Hippocampal formation (tissue), 2 donors: ENCODE data around the gene FRMD4B.
A peak's percentile ranks its signal among the peaks of the same experiment; 100 is the strongest.

Experiments
- DNase-seq, 2 donors: peaks; one replicate each; lab custom pipeline; 2025; lab: John Stamatoyannopoulos, UW

FRMD4B gene

DNA sequence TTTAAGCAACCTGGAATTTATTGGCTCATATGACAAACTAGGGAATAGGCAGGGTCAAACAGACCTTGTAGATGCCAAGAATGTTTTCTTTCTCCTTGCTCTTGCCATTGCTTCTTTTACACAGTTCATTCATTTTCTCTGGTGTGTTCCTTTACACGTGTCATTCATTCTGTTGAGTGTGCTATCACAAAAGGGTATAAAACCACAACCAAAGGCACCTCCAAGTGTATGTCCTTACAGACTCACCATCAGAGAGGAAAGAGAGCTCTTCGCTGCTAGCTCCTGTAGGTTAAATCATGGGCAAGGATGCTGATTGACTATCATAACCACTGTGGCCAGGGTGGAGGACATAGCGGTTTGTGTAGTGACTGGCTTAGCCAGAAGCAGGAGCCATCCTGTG, 19.2 kb upstream of the FRMD4B start:
- no peak for DNase-seq

DNA sequence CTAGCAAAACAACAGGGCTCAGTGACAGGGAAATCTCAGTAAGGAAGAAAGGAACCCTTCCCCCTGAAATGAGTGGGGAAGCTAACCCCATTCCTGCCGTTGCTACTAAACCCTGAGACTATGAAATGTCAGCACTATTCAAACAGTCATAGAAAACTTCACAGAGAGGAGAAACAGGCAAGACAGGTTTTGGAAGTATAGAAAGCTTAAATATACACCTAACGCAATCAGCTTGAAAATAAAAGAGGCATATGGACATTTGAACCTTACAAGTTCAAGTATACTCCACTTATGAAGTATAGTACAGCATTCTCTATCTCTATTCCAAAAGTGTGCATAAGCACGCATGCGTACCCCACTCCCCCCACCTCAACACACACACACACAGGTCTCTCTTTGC, 17.6 kb upstream of the FRMD4B start:
- no peak for DNase-seq

DNA sequence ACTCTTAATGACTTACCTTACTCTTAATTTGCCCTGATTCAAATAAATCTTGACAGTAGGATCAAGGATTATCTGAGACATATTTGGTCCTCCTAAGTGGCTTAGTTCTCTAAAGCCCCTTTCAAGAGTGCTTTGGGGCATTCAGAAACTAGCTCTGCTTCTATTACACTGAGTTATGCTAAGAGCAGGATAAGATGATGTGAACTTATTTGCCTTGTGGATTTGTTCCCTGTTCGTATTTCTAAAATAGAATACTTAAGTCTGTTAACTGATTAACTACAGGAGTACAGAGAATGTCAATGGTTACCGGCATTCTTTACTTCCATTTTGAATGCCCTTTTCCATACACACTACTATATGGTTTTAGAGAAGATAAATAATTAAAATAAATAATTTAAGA, 14.8 kb upstream of the FRMD4B start:
- DNase-seq, result no peak

DNA sequence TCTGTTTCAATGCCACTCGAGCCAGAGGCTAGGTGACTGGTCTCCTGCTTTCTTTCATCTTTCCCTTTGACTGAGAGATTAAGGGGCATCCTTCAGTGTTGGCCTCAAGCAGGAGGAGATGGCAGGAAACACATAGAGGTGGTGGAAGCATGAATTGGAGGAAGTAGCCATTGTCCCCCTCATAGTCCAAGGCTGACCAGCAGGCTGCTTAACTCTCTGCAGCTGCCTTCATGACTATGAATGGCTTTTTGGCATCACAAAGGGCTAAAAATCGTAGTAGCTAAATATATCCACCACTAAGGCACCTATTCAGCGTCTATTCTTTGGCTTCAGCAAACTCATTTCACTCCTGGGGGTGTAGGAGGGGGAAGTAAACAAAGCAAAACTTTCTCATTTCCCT, 7.0 kb upstream of the FRMD4B start:
- DNase-seq, result no peak

DNA sequence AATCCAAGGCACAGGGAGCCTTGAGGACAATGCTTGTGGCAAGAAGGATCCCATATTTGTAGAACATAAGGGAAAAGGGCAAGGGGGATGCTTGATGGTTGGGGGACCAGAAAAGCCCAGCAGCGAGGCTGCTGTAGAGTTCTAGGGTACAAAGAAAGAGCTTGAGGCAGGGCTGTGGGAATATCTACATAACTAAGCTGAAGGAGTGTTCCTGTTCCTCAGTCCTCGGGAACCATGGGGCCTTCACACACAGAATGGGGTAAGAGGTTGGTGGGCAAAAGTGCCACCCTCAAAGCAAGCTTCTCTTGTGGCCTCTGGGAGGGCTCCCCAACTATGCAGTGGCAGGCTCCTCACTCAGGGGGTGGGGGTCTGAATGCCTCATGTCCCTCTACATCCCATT, 6.5 kb upstream of the FRMD4B start:
- DNase-seq, result no peak

DNA sequence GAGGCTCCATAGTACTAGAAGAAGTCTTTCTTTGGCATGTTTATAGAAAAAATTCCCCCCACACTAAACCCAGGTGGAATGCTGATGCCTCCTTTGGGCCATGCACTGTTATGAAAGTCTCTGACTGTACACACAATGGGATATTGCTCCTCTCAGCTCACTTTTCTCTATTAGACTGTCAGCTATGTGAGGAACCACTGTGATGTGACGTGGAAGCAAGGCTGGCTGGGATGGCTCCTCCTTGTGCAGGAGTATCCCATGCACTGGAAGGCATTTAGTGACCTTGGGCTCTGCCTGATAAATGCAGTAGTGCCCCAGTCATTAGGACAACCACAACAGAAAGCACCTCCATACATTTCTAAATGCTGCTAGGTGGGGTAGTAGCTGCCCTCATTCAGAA, 5.7 kb upstream of the FRMD4B start:
- DNase-seq, result peak in 1 of 2 donors; percentile 52

DNA sequence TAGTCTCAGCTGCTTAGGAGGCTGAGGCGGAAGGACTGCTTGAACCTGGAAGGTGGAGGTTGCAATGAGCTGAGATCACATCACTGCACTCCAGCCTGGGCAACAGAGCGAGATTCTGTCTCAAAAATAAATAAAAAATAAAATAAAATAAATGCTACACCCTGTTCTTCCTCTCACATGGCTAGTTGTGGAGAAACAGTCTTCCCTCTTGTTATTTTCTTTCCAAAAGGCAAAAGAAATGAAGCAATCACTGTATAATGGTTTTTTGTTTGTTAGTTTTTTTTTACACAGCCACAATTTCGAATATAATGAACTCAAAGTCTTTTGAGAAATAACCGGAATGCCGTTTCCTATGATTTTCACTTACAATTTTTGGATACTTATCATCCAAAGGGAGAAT, 4.9 kb upstream of the FRMD4B start:
- DNase-seq, result no peak

DNA sequence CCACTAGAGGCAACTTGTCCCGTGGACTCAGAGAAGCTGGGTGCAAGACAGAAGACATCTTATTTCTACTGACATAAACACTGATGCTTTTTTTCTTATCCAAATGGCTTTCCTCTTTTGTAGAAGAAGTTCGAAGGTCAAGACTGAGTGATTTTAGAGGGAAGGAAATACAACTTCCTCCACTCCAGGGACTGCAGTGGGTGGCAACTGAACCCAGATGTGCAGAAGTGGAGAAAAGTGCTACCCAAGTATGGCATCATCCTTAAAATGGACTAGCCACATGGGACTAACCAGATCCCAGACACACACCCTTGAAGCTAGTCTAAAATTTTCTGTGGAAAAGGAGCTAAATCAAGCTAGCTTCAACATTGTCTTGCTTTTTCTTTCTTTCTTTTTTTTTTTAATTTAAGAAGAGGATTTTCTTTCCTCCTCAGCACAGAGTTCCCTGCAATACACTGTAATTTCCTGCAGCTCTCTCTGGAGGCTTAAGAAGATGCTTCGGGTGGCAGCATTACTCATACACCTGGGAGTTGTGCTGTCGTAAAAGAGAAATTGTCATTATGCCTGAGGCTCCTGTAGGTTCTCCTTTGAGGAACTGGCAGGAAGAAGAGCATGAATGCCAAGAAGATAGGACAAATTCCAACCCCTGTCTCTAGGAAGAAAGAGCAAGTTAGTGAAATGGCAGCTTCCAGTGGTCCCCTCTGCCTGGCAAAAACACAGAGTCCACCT, 3.8 kb upstream of the FRMD4B start:
- DNase-seq, result peak in 1 of 2 donors; percentile 14

DNA sequence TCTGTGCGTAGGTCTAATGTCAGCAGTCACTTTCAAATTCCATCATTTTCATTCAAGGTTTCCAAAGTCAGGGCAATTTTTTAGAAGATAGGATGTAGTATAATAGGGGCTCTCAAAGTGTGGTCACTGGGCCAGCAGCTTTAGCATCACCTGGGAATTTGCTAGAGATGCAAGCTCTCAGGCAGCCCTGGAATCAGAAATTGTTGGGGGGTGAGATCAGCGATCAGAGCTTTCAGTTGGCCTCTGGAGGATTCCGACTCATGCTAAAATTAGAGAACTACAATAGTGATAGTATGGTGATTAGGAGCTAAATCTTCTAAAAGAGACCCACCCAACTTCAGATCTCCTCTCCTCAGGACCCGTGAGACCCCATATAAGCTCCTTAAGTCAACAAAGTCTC, 2.4 kb upstream of the FRMD4B start:
- DNase-seq, result no peak

DNA sequence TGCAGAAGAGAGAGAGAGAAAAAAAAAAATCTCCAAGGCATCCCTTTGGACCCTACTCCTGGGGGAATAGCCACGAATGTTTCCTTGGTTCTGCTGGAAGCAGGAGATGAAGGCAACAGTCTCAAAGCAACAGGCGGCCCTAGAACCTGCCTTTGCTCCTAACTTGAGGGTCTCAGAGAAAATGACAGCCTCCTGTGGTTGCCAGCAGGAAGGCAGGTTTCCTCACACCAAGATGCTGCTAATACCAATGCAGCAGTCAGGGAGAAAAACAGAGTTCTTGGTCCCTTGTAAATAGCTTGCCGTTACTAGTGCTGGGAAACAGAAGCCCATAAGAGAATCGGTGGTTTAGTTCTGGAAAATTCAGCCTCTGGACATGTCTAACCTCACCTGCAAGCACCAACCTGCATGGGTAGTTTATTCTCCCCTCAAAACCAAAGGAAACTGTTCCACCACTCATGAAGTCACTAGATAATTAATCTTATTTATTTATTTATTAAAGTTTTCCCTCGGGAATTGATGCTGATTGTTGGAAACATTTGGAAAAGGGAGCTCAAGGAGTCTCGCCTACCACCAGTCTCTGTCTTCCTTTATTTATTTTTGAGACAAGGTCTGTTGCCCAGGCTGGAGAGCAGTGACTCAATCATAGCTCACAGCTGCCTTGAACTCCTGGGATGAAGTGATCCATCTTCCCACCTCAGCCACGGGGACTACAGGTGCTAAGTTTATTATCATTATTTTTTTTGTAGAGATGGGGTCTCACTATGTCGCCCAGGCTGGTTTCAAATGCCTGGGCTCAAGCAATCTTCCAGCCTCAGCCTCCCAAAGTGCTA, 883 bp upstream of the FRMD4B start:
- DNase-seq, result no peak

DNA sequence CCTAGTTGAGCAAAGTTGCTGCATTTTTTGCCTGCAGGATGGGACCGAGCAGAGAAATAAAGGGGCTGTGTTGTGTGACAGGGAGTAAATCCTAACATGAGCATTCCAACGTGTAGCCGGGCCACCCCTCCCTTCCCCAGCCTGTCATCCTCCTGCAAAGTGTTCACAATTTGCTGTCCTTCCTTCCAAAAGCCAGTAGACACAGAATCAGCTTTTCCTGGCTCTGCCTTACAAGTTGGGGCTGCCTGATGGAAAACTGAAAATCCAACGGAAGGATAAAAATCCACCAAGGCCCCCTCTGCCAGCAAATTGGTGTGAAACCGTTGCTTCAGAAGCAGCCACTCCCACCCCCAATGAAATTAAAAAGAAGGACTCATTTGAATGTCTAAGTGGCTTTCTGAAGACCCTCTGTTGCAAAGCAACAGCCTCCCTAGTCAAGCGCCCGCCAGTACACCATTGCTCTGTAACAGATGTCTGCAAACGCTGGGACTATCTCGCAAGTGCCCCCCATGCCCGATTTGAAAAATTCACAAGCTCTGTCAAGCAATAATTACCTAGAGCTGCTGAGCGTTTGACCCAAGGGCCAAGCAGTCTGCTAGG, 665 bp downstream of the FRMD4B start:
- peak; percentile 43 to 75 for DNase-seq

DNA sequence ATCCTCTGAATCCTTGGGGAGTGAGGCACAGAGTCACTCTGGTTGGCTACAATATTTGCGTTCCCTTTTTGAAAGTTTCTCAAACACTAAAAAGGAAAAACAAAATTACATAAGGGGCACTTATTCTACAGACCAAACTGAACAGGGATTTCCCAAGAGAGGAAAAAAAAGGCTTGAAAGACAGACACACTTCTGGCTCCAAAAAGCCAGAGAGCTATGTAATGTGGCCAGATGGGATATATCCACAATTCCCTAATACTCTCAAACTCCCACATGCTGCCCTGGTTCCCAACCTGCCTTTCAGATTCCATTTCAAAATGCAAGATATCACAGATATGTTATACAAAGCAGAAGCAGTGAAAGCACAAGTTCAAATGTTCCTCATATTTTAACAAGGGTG, 1.6 kb downstream of the FRMD4B start:
- DNase-seq, result no peak

DNA sequence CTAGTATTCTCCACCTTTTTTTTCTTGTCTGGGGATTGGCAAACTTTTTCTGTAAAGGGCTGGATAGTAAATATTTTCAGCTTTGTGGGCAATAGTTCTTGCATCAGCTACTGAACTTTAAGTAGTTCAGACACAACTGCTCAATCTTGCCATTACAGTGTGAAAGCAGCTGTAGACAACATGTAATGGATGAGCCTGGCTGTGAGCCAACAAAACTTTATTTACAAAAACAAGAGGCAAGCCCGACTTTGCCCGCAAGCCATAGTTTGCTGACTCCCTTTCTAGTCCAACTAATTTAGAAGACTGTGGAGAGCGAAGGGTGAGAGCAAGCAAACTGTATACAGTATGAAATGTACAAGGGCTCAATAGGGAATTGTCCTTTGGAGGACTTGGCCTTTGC, 6.2 kb downstream of the FRMD4B start:
- no peak for DNase-seq

DNA sequence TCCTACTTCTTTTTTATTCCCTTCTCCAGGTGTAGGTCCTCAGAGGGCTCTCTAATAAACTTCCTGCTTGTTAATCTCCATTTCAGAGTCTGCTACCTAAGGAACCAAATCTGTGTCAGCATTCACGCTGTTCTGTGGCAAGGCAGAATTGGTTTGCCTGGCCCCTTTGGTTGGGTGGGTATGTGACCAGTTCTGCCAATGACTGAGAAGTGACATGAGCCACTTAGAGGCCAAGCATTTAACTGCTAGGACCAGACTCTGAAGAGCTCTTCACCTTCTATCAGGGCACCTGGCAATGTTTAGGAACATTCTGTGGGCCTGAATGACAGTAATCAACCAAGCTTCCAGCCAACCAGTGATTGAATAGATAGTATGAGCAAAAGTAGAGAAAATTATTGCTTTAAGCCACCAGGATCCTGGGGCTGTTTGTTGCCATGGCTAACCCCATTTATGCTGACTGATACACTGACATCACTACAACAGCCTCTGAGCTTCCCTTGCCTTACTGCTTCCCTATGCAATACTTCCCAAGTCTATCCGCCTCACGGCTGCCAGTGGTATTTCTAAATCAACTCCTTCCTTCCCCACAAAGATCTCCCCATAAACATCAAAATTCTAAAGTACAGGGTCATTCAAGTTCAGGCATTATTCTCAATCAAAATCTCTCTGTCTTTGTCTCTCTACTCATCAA, 7.6 kb downstream of the FRMD4B start:
- DNase-seq, result no peak

DNA sequence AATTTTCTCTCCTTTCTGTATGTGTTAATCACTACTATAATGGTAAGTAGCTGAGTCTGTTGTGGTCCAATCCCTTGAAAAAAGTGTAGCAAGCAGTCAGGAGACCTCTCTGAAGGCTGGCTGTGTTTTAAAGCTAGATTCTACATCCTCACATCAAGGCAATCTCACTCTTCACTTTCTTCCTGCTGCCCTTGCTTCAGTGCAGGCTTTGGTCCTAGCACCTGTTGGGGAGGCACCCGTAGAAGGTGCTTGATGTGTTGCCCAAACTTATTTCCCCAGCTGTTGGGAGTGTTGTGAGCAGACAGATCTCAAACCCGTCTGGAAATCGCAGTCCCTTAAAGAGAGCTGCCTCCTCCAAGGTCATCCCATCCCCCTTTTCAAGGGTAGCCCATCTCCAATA, 8.6 kb downstream of the FRMD4B start:
- DNase-seq, result no peak

DNA sequence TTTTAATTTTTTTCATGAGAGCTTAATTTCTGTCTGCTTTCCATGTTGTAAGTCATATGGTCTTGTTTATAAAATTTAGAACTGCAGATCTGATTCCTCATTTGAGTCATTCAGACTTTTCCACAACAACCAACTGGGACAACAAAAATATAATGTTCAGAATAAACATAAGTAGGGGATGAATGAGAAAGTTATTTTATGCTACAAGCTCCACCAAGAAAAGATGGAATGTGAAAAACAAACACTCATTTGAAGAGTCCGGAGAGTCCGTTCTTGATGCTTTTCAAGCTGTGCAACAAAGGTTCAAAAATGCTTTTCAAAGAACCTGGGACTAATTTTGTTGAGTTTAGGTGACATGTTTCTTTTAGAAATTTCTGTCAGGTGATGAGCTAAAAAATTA, 9.2 kb downstream of the FRMD4B start:
- DNase-seq, result no peak

DNA sequence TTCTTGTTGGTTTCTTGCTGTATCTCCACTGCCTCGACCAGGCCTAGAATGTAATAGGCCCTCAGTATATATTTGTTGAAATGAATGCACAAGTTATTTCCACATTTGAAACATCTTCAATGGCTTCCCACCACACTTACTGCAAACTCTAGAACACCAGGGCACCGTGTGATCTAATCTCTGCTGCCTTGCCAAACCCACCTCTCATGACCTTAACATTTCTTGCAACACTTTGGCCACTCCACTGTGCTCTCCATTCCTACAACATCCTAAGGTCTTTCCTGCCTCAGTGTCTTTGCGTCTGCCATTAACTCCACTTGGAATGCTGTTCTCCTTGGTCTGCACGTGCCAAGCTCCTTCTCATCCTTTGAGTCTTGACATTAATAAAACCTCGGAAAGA, 14.1 kb downstream of the FRMD4B start:
- DNase-seq, result no peak

DNA sequence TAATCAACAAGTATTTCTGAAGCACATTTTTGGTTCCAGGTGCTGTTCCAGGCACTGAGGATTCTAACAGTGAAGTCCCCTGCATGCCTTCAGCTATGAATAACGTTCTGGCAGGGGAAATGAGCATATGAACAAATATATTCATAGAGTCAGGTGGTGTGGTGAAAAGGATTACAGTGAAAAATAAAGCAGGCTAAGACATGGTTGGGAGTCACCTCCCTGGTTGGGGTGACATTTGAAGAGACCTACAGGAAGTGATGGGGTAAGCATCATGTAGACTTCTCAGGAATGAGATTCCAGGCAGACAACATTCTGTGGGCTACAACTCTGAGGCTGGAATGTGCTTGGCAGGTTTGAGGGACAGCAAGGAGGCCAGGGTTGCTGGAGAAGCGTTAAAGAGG, 15.0 kb downstream of the FRMD4B start:
- DNase-seq, result no peak

DNA sequence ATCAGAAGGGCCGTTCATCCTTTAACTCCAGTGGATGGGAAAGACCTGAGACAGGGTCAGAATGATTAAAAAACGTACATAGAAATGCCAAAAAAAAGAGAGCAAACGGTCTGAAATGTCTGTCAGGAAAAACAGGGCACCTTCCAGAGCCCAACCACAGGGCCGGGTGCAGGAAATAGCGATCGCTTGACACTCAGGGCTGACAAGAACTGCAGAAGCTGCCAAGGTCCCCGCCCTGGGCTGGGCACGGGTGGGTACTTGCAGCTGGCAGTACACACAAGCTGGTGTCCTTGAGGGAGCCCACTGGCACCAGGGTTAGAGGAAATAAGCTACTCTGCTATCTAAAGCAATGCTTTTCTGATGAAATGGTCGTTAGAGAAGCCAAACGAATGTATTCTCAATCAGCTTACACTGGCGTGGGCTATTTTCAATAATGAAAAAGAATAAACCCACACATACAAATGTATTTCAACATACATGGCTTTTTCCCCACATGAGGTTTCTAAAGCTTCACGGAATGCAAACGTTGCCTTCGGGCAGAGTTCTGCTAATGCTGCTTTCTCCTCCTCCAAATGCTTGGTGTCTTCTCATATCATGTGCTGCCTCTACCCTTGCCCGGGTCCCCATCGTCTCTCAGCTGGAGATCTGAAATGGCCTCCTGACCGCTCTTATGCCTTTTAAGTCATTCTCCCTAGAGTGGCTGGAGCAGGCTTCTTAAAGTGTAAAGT, 15.6 kb downstream of the FRMD4B start:
- DNase-seq, result peak; percentile 40 to 47

DNA sequence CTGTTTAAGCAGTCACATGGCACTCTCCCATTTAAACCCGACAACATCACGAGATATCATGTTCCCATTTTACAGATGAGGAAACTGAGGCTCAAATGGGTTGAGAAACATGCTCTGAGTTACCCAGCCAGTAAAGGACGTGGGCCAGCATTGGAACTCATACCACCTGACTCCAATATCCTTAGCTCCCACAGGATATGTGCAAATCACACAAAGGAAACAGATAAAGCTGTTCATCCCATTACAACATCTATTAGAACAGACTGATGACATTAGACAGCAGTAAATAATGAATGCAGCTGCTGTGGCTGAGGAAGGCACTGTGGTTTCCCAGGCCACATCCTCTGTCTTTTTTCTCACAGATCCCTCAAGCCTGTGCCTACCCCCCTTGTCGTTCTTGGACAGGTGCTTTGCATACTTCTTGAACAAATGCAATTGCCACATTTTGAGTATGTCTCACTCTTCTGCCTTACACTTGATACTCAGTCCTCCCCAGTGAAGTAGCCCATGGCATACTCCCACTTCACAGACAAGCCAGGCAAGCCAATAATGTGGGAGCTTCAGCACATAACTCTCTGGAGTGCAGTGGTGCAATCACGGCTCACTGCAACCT, 17.7 kb downstream of the FRMD4B start:
- DNase-seq, result no peak

DNA sequence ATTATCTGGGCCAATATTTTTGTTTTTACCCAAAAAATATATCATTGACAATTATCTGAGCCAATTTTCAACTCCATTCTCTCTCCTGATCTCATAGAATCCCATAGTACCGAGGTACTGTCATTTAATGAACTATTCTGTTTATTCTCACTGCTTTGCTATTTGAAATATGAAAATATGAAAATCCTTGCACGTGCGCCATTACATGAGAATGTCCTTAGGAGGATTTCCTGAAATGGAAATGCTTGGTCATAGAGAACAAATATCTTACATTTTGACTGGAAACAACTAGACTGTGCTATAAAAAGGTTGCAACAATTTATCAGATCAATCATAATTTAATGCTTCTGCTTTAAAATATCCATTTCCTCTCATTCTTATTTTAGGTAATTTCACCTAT, 18.3 kb downstream of the FRMD4B start:
- no peak for DNase-seq
